HepG2 (cell line): ENCODE results near the gene WBP1. TPM values are rescaled to one million over a fixed set of nuclear protein-coding genes. Genes with fewer than 3 reads are reported as not detected.

Experiments used
- FOXK1 ChIP-seq: sonication (generic); formaldehyde crosslinking; IDR thresholded peaks from 2 replicates; pipeline ENCODE4 v1.4.0; 2020; ENCODE audit warnings: low read depth, missing genetic modification reagents, borderline replicate concordance
- LBX2 ChIP-seq: sonication (generic); formaldehyde crosslinking; IDR thresholded peaks from 2 replicates; pipeline ENCODE4 v1.5.0; 2020; ENCODE audit warnings: missing genetic modification reagents, mild to moderate bottlenecking, borderline replicate concordance
- MTERF4 ChIP-seq: sonication (generic); formaldehyde crosslinking; IDR thresholded peaks from 2 replicates; pipeline ENCODE4 v1.8.0; 2023; ENCODE audit warnings: mild to moderate bottlenecking, missing genetic modification reagents
- NFYB ChIP-seq: sonication (generic); formaldehyde crosslinking; IDR thresholded peaks from 2 replicates; pipeline ENCODE4 v1.4.0; 2020; ENCODE audit warnings: missing genetic modification reagents
- SP2 ChIP-seq: sonication (generic); formaldehyde crosslinking; IDR thresholded peaks from 2 replicates; pipeline ENCODE4 v1.5.1; 2020; ENCODE audit warnings: mild to moderate bottlenecking, missing genetic modification reagents
- ZBTB33 ChIP-seq: sonication (generic); formaldehyde crosslinking; IDR thresholded peaks from 2 replicates; pipeline ENCODE4 v1.4.0; 2020; ENCODE audit warnings: missing genetic modification reagents
- ZBTB8A ChIP-seq: sonication (generic); formaldehyde crosslinking; IDR thresholded peaks from 2 replicates; pipeline ENCODE4 v1.4.0; 2020; ENCODE audit warnings: mild to moderate bottlenecking, low read depth, missing genetic modification reagents, borderline replicate concordance
- ZC3H13 ChIP-seq: sonication (generic); formaldehyde crosslinking; IDR thresholded peaks from 2 replicates; pipeline ENCODE4 v1.8.1; 2023; ENCODE audit warnings: mild to moderate bottlenecking, missing genetic modification reagents, moderate library complexity
- ZNF251 ChIP-seq: sonication (generic); formaldehyde crosslinking; IDR thresholded peaks from 2 replicates; pipeline ENCODE4 v1.9.0; 2021; ENCODE audit warnings: mild to moderate bottlenecking, missing genetic modification reagents
- ZNF33A ChIP-seq: sonication (generic); formaldehyde crosslinking; IDR thresholded peaks from 2 replicates; pipeline ENCODE4 v1.5.1; 2020; ENCODE audit warnings: missing genetic modification reagents, mild to moderate bottlenecking, moderate library complexity, borderline replicate concordance
- ZNF362 ChIP-seq: sonication (generic); formaldehyde crosslinking; IDR thresholded peaks from 2 replicates; pipeline ENCODE4 v1.4.0; 2020; ENCODE audit warnings: missing genetic modification reagents, mild to moderate bottlenecking, borderline replicate concordance
- ZSCAN20 ChIP-seq: sonication (generic); formaldehyde crosslinking; IDR thresholded peaks from 2 replicates; pipeline ENCODE4 v1.4.0; 2020; ENCODE audit warnings: missing genetic modification reagents, mild to moderate bottlenecking, borderline replicate concordance
- ZSCAN25 ChIP-seq: sonication (generic); formaldehyde crosslinking; IDR thresholded peaks from 2 replicates; pipeline ENCODE4 v1.8.0; 2022; ENCODE audit warnings: mild to moderate bottlenecking, missing genetic modification reagents
- polyA plus RNA-seq, 8 experiments: library from polyadenylated mRNA; depleted of rRNA in 3 of 8; stranded (reverse) in 7 of 8; unstranded in 1 of 8; fragments of >200 nt; fragmentation: Illumina TruSeq in 4 of 8; extraction: Trizol in 4 of 8; gene quantifications; 2 replicates each; pipeline versions ENCODE4 v1.2.1 to v1.2.3, GENCODE V29; 2011 to 2016; ENCODE audit warnings: low read depth in 4 of 8, missing spikeins in 1 of 8, mixed read lengths in 1 of 8; ENCODE audit not compliant: insufficient read depth in 1 of 8
- total RNA-seq, 5 experiments: library from RNA; depleted of rRNA; stranded (reverse); fragments of >200 nt; fragmentation: Illumina TruSeq; extraction: Trizol; gene quantifications; 2 replicates each; pipeline ENCODE4 v1.2.3, GENCODE V29; 2016; ENCODE audit warnings: low read depth in 1 of 5
- TF ChIP-seq, protein P1 (sequence below): sonication (generic); formaldehyde crosslinking; conservative IDR thresholded peaks from 2 replicates; pipeline ENCODE4 v1.8.0; 2022; ENCODE audit warnings: low read depth, missing genetic modification reagents
- TF ChIP-seq, protein P2 (sequence below): sonication (generic); formaldehyde crosslinking; IDR thresholded peaks from 2 replicates; pipeline ENCODE4 v1.9.0; 2022; ENCODE audit warnings: low read depth, missing genetic modification reagents
- TF ChIP-seq, protein P3 (sequence below): sonication (generic); formaldehyde crosslinking; IDR thresholded peaks from 2 replicates; pipeline ENCODE4 v1.5.0; 2020; ENCODE audit warnings: mild to moderate bottlenecking, missing genetic modification reagents, borderline replicate concordance

Gene WBP1
- total and polyA plus RNA-seq, 2 of the 13 experiments (the other 11 are each of a cell fraction or from before 2014, with no cell fraction given) = 38.8 to 85.7 TPM

- peak; percentile 93; the same call in 1 of the 2 replicates for TF ChIP-seq FOXK1 (CRISPR knock-in tag)
- TF ChIP-seq MTERF4 = peak; percentile 64; the same call in 1 of the 2 replicates
- TF ChIP-seq ZC3H13 (CRISPR knock-in tag) = peak; percentile 98
- peak; percentile 67 for TF ChIP-seq SP2 (CRISPR knock-in tag)
- TF ChIP-seq ZNF33A (CRISPR knock-in tag) = no peak
- TF ChIP-seq ZBTB33 (CRISPR knock-in tag) = peak; percentile 27; the same call in 1 of the 2 replicates
- TF ChIP-seq, protein P1, sequence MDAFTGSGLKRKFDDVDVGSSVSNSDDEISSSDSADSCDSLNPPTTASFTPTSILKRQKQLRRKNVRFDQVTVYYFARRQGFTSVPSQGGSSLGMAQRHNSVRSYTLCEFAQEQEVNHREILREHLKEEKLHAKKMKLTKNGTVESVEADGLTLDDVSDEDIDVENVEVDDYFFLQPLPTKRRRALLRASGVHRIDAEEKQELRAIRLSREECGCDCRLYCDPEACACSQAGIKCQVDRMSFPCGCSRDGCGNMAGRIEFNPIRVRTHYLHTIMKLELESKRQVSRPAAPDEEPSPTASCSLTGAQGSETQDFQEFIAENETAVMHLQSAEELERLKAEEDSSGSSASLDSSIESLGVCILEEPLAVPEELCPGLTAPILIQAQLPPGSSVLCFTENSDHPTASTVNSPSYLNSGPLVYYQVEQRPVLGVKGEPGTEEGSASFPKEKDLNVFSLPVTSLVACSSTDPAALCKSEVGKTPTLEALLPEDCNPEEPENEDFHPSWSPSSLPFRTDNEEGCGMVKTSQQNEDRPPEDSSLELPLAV (CRISPR knock-in tag) = no peak
- no peak for TF ChIP-seq LBX2 (CRISPR knock-in tag)
- 0 out of 2 replicates have a peak, but pooled peaks have one; percentile 43 for TF ChIP-seq ZNF362 (CRISPR knock-in tag)
- TF ChIP-seq, protein P2, sequence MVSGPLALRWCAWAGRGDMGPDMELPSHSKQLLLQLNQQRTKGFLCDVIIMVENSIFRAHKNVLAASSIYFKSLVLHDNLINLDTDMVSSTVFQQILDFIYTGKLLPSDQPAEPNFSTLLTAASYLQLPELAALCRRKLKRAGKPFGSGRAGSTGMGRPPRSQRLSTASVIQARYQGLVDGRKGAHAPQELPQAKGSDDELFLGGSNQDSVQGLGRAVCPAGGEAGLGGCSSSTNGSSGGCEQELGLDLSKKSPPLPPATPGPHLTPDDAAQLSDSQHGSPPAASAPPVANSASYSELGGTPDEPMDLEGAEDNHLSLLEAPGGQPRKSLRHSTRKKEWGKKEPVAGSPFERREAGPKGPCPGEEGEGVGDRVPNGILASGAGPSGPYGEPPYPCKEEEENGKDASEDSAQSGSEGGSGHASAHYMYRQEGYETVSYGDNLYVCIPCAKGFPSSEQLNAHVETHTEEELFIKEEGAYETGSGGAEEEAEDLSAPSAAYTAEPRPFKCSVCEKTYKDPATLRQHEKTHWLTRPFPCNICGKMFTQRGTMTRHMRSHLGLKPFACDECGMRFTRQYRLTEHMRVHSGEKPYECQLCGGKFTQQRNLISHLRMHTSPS = no peak; the same call in 1 of the 2 replicates
- TF ChIP-seq ZNF251 = no peak
- peak; percentile 50; the same call in 1 of the 2 replicates for TF ChIP-seq NFYB
- TF ChIP-seq, protein P3, sequence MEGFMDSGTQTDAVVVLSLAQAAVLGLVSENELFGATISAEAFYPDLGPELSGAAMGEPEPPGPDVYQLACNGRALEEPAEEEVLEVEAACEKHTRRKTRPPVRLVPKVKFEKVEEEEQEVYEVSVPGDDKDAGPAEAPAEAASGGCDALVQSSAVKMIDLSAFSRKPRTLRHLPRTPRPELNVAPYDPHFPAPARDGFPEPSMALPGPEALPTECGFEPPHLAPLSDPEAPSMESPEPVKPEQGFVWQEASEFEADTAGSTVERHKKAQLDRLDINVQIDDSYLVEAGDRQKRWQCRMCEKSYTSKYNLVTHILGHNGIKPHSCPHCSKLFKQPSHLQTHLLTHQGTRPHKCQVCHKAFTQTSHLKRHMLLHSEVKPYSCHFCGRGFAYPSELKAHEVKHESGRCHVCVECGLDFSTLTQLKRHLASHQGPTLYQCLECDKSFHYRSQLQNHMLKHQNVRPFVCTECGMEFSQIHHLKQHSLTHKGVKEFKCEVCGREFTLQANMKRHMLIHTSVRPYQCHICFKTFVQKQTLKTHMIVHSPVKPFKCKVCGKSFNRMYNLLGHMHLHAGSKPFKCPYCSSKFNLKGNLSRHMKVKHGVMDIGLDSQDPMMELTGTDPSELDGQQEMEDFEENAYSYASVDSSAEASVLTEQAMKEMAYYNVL (CRISPR knock-in tag) = peak; percentile 31
- 0 out of 2 replicates have a peak, but pooled peaks have one; percentile 80 for TF ChIP-seq ZBTB8A (CRISPR knock-in tag)
- peak; percentile 73; the same call in 1 of the 2 replicates for TF ChIP-seq ZSCAN25
- 0 out of 2 replicates have a peak, but pooled peaks have one; percentile 58 for TF ChIP-seq ZSCAN20 (CRISPR knock-in tag)
Observed at GRCh38 chr2:74482801-74483674, 24.8 kb downstream of the WBP1 start, which contains the start of the genes CCDC142 and TTC31 (continued).
